IMR-90 (cell line): ENCODE data around the gene MAPK8IP3. TPM values are rescaled to one million over a fixed set of nuclear protein-coding genes. Genes with fewer than 3 reads are reported as not detected.

Experiments used
- ATAC-seq: fragments of 200-7000 bp; cut with Tn5 transposase; 2 replicates; pipeline ENCODE4 v1.9.1; 2020; ENCODE audit warnings: low read depth, mild to moderate bottlenecking, moderate library complexity
- BruUV-seq: library from RNA; stranded (reverse); fragments of 400-500 nt; replicated peaks from 2 replicates; lab custom pipeline; 2021; lab: Mats Ljungman, UMichigan
- CTCF ChIA-PET: fragments of 300-600 bp; formaldehyde crosslinking; extraction: SDS; loops from one replicate; lab custom pipeline; 2021; ENCODE audit warnings: antibody characterized with exemption; lab: Yijun Ruan, JAX
- POLR2A ChIA-PET: fragments of 300-600 bp; sonication (Branson Sonifier 250); formaldehyde crosslinking; loops from one replicate; lab custom pipeline; 2022; ENCODE audit warnings: antibody characterized with exemption; ENCODE audit not compliant: unreplicated experiment; lab: Charles Lee
- DNase-seq: peaks from one replicate; pipeline ENCODE4 v3.0.0; 2013
- H2AFZ ChIP-seq: replicated peaks from 2 replicates; pipeline ENCODE3; 2013; ENCODE audit warnings: low read length, mild to moderate bottlenecking; ENCODE audit not compliant: poor library complexity
- H2AK5ac ChIP-seq: 2 replicates; pipeline ENCODE4 v1.6.1; 2013; ENCODE audit warnings: low read depth, low read length, inconsistent platforms
- H2AK9ac ChIP-seq: replicated peaks from 2 replicates; pipeline ENCODE3; 2013; ENCODE audit warnings: mild to moderate bottlenecking, low read depth, low read length, moderate library complexity; ENCODE audit not compliant: poor library complexity
- H2BK120ac ChIP-seq: 2 replicates; pipeline ENCODE4 v1.6.1; 2013; ENCODE audit warnings: low read depth, low read length, inconsistent platforms
- H2BK15ac ChIP-seq: 3 replicates; pipeline ENCODE4 v1.6.1; 2013; ENCODE audit warnings: low read depth, low read length, inconsistent platforms
- H2BK20ac ChIP-seq: 2 replicates; pipeline ENCODE4 v1.6.1; 2013; ENCODE audit warnings: low read depth, mild to moderate bottlenecking, inconsistent platforms, low read length, moderate library complexity
- H2BK5ac ChIP-seq: 2 replicates; pipeline ENCODE4 v1.6.1; 2013; ENCODE audit warnings: mild to moderate bottlenecking, low read depth, low read length, inconsistent platforms; ENCODE audit not compliant: poor library complexity, severe bottlenecking
- H3K14ac ChIP-seq: replicated peaks from 2 replicates; pipeline ENCODE4 v1.6.1; 2013; ENCODE audit warnings: low read depth, low read length, inconsistent platforms
- H3K18ac ChIP-seq: 2 replicates; pipeline ENCODE4 v1.6.1; 2013; ENCODE audit warnings: low read depth, low read length, control low read depth
- H3K23ac ChIP-seq: 2 replicates; pipeline ENCODE4 v1.6.1; 2013; ENCODE audit warnings: low read depth, low read length, inconsistent platforms
- H3K27ac ChIP-seq: 2 replicates; pipeline ENCODE4 v1.5.1; 2013; ENCODE audit warnings: mild to moderate bottlenecking, control low read depth, low read length; ENCODE audit not compliant: insufficient read depth
- H3K27me3 ChIP-seq: 2 replicates; pipeline ENCODE4 v1.6.1; 2013; ENCODE audit warnings: low read length; ENCODE audit not compliant: control insufficient read depth, insufficient read depth
- H3K36me3 ChIP-seq: 2 replicates; pipeline ENCODE4 v1.6.1; 2013; ENCODE audit warnings: low read length, mixed read lengths; ENCODE audit not compliant: control insufficient read depth, insufficient read depth
- H3K4ac ChIP-seq: 2 replicates; pipeline ENCODE4 v1.6.1; 2013; ENCODE audit warnings: low read depth, low read length, inconsistent platforms
- H3K4me1 ChIP-seq: 2 replicates; pipeline ENCODE4 v1.6.1; 2013; ENCODE audit warnings: low read length, mixed read lengths; ENCODE audit not compliant: control insufficient read depth, insufficient read depth
- H3K4me2 ChIP-seq: 2 replicates; pipeline ENCODE4 v1.6.1; 2013; ENCODE audit warnings: low read depth, mild to moderate bottlenecking, control low read depth, low read length, moderate library complexity
- H3K4me3 ChIP-seq: 2 replicates; pipeline ENCODE4 v1.5.1; 2013; ENCODE audit warnings: low read depth, mild to moderate bottlenecking, control low read depth, low read length, moderate library complexity; ENCODE audit not compliant: insufficient read depth
- H3K56ac ChIP-seq: 2 replicates; pipeline ENCODE4 v1.6.1; 2013; ENCODE audit warnings: low read length, inconsistent platforms; ENCODE audit not compliant: insufficient read depth; ENCODE audit errors: extremely low read depth
- H3K79me1 ChIP-seq, 2 experiments: 2 replicates each; pipeline ENCODE4 v1.6.1; 2013; ENCODE audit warnings: low read length in 2 of 2, inconsistent platforms in 1 of 2, low read depth in 1 of 2
- H3K9ac ChIP-seq: 2 replicates; pipeline ENCODE4 v1.6.1; 2013; ENCODE audit warnings: low read depth, low read length, control low read depth
- H3K9me1 ChIP-seq: 2 replicates; pipeline ENCODE4 v1.6.1; 2013; ENCODE audit warnings: low read length, inconsistent platforms; ENCODE audit not compliant: insufficient read depth
- H3K9me3 ChIP-seq: 2 replicates; pipeline ENCODE4 v1.6.1; 2013; ENCODE audit warnings: low read length; ENCODE audit not compliant: control insufficient read depth, insufficient read depth
- H4K20me1 ChIP-seq: 2 replicates; pipeline ENCODE4 v1.6.1; 2013; ENCODE audit warnings: low read length, inconsistent platforms; ENCODE audit not compliant: insufficient read depth
- H4K5ac ChIP-seq: 2 replicates; pipeline ENCODE4 v1.6.1; 2013; ENCODE audit warnings: mild to moderate bottlenecking, low read depth, low read length, control low read depth
- H4K8ac ChIP-seq, 2 experiments: 2 replicates each; pipeline ENCODE4 v1.6.1; 2013; ENCODE audit warnings: low read depth in 2 of 2, low read length in 2 of 2, control low read depth in 1 of 2, inconsistent platforms in 1 of 2
- H4K91ac ChIP-seq: 2 replicates; pipeline ENCODE4 v1.6.1; 2013; ENCODE audit warnings: low read depth, low read length, inconsistent platforms; ENCODE audit not compliant: insufficient read depth
- BHLHE40 ChIP-seq: fragments of 150-350 bp; IDR thresholded peaks from 2 replicates; pipeline ENCODE4 v1.6.1; 2016; ENCODE audit warnings: mild to moderate bottlenecking, low read depth, low read length
- CEBPB ChIP-seq: IDR thresholded peaks from 2 replicates; pipeline ENCODE4 v1.6.1; 2012; ENCODE audit warnings: low read depth, low read length, improper control_type of control experiment
- CTCF ChIP-seq: conservative IDR thresholded peaks from 2 replicates; pipeline ENCODE4 v1.5.1; 2012; ENCODE audit warnings: mild to moderate bottlenecking, low read depth, low read length, improper control_type of control experiment
- MAFK ChIP-seq: IDR thresholded peaks from 2 replicates; pipeline ENCODE4 v1.6.1; 2012; ENCODE audit warnings: low read depth, low read length, improper control_type of control experiment
- MXI1 ChIP-seq: IDR thresholded peaks from 2 replicates; pipeline ENCODE4 v1.6.1; 2012; ENCODE audit warnings: low read depth, mild to moderate bottlenecking, low read length, moderate library complexity, borderline replicate concordance
- NFE2L2 ChIP-seq: fragments of 150-350 bp; IDR thresholded peaks from 2 replicates; pipeline ENCODE4 v1.6.1; 2016; ENCODE audit warnings: low read depth, mild to moderate bottlenecking, low read length
- RAD21 ChIP-seq: IDR thresholded peaks from 2 replicates; pipeline ENCODE4 v1.6.1; 2012; ENCODE audit warnings: low read length, improper control_type of control experiment
- RFX5 ChIP-seq: IDR thresholded peaks from 2 replicates; pipeline ENCODE4 v1.8.0; 2012; ENCODE audit warnings: low read depth, mild to moderate bottlenecking, low read length, moderate library complexity
- WGBS, 2 experiments: methylation state at CpG; one replicate each; pipeline versions ENCODE4 v1.1.5 to v1.1.7; 2013; ENCODE audit warnings: missing lambda C conversion rate in 2 of 2; ENCODE audit not compliant: insufficient read length in 1 of 2; ENCODE audit errors: extremely low coverage in 2 of 2; 5-methylcytosine and 5-hydroxymethylcytosine counted together
- dilution Hi-C: fragments of 300-500 bp; cut with HindIII; formaldehyde crosslinking; loops from one replicate; pipeline ENCODE4 v1.14.3; 2018; ENCODE audit warnings: low sequenced_read_pairs; ENCODE audit not compliant: unreplicated experiment
- in situ Hi-C: fragments of 300-500 bp; cut with MboI; formaldehyde crosslinking; loops from 3 replicates; pipeline ENCODE4 v1.14.3; 2019; ENCODE audit warnings: low sequenced_read_pairs, inconsistent platforms, mixed read lengths
- intact Hi-C: fragments of 100-400 bp; cut with micrococcal nuclease; formaldehyde crosslinking; loops from 2 replicates; pipeline ENCODE4 v1.10.0; 2022
- microRNA-seq, 2 experiments: library from miRNA; stranded (forward) in 1 of 2; unstranded in 1 of 2; fragments of 10-50 nt in 1 of 2; fragments of <30 nt in 1 of 2; gene quantifications in 1 of 2; microRNA quantifications in 1 of 2; one replicate each; pipeline versions ENCODE3 to v1.1.0; 2013 to 2020; ENCODE audit not compliant: insufficient read depth in 1 of 2, insufficient read length in 1 of 2, unreplicated experiment in 1 of 2
- polyA plus RNA-seq, 3 experiments: library from polyadenylated mRNA; depleted of rRNA; stranded (reverse); fragments of >200 nt; gene quantifications; 2 replicates each; pipeline ENCODE4 v1.2.3, GENCODE V29; 2012; ENCODE audit warnings: low replicate concordance in 1 of 3
- small RNA-seq, 5 experiments: library from RNA; depleted of rRNA; stranded (forward); fragments of <200 nt; gene quantifications; one replicate each; pipeline ENCODE3, GENCODE V24; 2012
- total RNA-seq: library from RNA; depleted of rRNA; stranded (reverse); fragments of >200 nt; gene quantifications from 2 replicates; pipeline ENCODE4 v1.2.3, GENCODE V29; 2012; rRNA removed

MAPK8IP3 gene
- total and polyA plus RNA-seq, 2 of the 4 experiments (the other 2 are of a cell fraction), result 17.0 to 69.1 TPM

- H4K5ac ChIP-seq, result no peak overlapping the region
- no peak overlapping the region for H3K14ac ChIP-seq
- no peak overlapping the region for H2AK5ac ChIP-seq
- POLR2A ChIA-PET, result no interaction called here
- H3K56ac ChIP-seq, result no peak overlapping the region
- no peaks in the 10 kb centered on the region for H3K9me3 ChIP-seq
- peaks cover 18% of the 10 kb centered on the region for H3K36me3 ChIP-seq
- H3K9ac ChIP-seq, result no peak overlapping the region
- H4K91ac ChIP-seq, result no peak overlapping the region
- no peak overlapping the region for H3K23ac ChIP-seq
- no TSS peak for BruUV-seq
- no peak overlapping the region for H3K4ac ChIP-seq
- H2AK9ac ChIP-seq, result no peak overlapping the region
- no peak overlapping the region for H2AFZ ChIP-seq
- H3K4me1 ChIP-seq, result no peaks in the 10 kb centered on the region
- H4K20me1 ChIP-seq, result 0 out of 2 replicates have a peak, but pooled peaks cover 3% of the 10 kb centered on the region
- intact Hi-C loops (no loop called here), dilution Hi-C loops (no loop called here), in situ Hi-C loops (no loop called here)
- H3K9me1 ChIP-seq, result peaks cover 2% of the 10 kb centered on the region; the same call in 1 of the 2 replicates
- no peak for DNase-seq
- H3K4me3 ChIP-seq, result no peak overlapping the region
- no peak overlapping the region for H3K27ac ChIP-seq
- no peak overlapping the region for H2BK5ac ChIP-seq
- no peak for ATAC-seq
- 96% methylated on average over 5 of the region's 15 CpGs; no CpG with 5 or more reads in 1 of the 2 experiments for WGBS, 2 experiments
- CTCF ChIA-PET, result no interaction called here
- H3K27me3 ChIP-seq, result no peaks in the 10 kb centered on the region
- H4K8ac ChIP-seq, result no peak overlapping the region
- H2BK20ac ChIP-seq, result no peak overlapping the region
- TF ChIP-seq CEBPB (no peak), BHLHE40 (no peak), RFX5 (no peak), MXI1 (no peak), CTCF (no peak), RAD21 (no peak), NFE2L2 (no peak), MAFK (no peak)
- H2BK120ac ChIP-seq, result no peak overlapping the region
- peaks cover 0 to 16% of the 10 kb centered on the region in 2 experiments; a peak in 2 of 4 replicates for H3K79me1 ChIP-seq
- no peak overlapping the region for H2BK15ac ChIP-seq
- H3K4me2 ChIP-seq, result no peak overlapping the region
- no peak overlapping the region for H3K18ac ChIP-seq
These were observed 113.6 kb downstream of the MAPK8IP3 start for GRCh38 chr16:1819611-1820010.

Small RNAs within 50 kb of the gene (microRNA-seq; reads per million reads assigned to microRNA genes)
- gene MIR3177, result 2.9 to 41.3 reads per million in 2 experiments

Small RNAs within 50 kb of the gene (small RNA-seq; reads per million reads assigned to genes)
- gene MIR3177, result 0 to 2.8 (median 2.0) reads per million in 5 experiments

Other genes starting within 250 kb of the MAPK8IP3 start
- gene CLCN7, start 231.2 kb upstream of the MAPK8IP3 start, total RNA-seq, result 10.8 TPM in 2 replicates
- 45.2 and 52.9 TPM in 2 replicates for gene CLCN7, start 231.2 kb upstream of the MAPK8IP3 start, polyA plus RNA-seq (2012; rRNA removed)
- gene PTX4, start 217.3 kb upstream of the MAPK8IP3 start, total RNA-seq, result not detected in 2 replicates
- gene PTX4, start 217.3 kb upstream of the MAPK8IP3 start, polyA plus RNA-seq (2012; rRNA removed), result 0.07 TPM in 1 of 2 replicates, not detected in the other
- 5.8 and 6.6 TPM in 2 replicates for gene TELO2, start 212.8 kb upstream of the MAPK8IP3 start, total RNA-seq
- 26.6 and 28.2 TPM in 2 replicates for gene TELO2, start 212.8 kb upstream of the MAPK8IP3 start, polyA plus RNA-seq (2012; rRNA removed)
- gene TMEM204, start 172.5 kb upstream of the MAPK8IP3 start, total RNA-seq, result 7.0 and 7.2 TPM in 2 replicates
- gene TMEM204, start 172.5 kb upstream of the MAPK8IP3 start, polyA plus RNA-seq (2012; rRNA removed), result 12.3 and 13.2 TPM in 2 replicates
- gene IFT140, start 94.1 kb upstream of the MAPK8IP3 start, total RNA-seq, result 20.3 and 24.2 TPM in 2 replicates
- 8.4 and 9.2 TPM in 2 replicates for gene IFT140, start 94.1 kb upstream of the MAPK8IP3 start, polyA plus RNA-seq (2012; rRNA removed)
- gene CRAMP1, start 93.8 kb upstream of the MAPK8IP3 start, total RNA-seq, result 3.2 and 3.9 TPM in 2 replicates
- gene CRAMP1, start 93.8 kb upstream of the MAPK8IP3 start, polyA plus RNA-seq (2012; rRNA removed), result 11.9 and 12.0 TPM in 2 replicates
- gene JPT2, start 27.9 kb upstream of the MAPK8IP3 start, total RNA-seq, result 40.0 and 48.0 TPM in 2 replicates
- gene JPT2, start 27.9 kb upstream of the MAPK8IP3 start, polyA plus RNA-seq (2012; rRNA removed), result 41.5 and 57.2 TPM in 2 replicates
- 12.7 and 15.3 TPM in 2 replicates for gene NME3, start 65.3 kb downstream of the MAPK8IP3 start, total RNA-seq
- gene NME3, start 65.3 kb downstream of the MAPK8IP3 start, polyA plus RNA-seq (2012; rRNA removed), result 41.2 and 61.6 TPM in 2 replicates
- 1.3 and 1.4 TPM in 2 replicates for gene EME2, start 66.6 kb downstream of the MAPK8IP3 start, total RNA-seq
- gene EME2, start 66.6 kb downstream of the MAPK8IP3 start, polyA plus RNA-seq (2012; rRNA removed), result 9.6 and 11.1 TPM in 2 replicates
- gene MRPS34, start 66.9 kb downstream of the MAPK8IP3 start, total RNA-seq, result 68.5 and 73.3 TPM in 2 replicates
- 80.4 and 87.2 TPM in 2 replicates for gene MRPS34, start 66.9 kb downstream of the MAPK8IP3 start, polyA plus RNA-seq (2012; rRNA removed)
- gene SPSB3, start 76.4 kb downstream of the MAPK8IP3 start, total RNA-seq, result 9.1 and 10.6 TPM in 2 replicates
- gene SPSB3, start 76.4 kb downstream of the MAPK8IP3 start, polyA plus RNA-seq (2012; rRNA removed), result 30.8 and 34.0 TPM in 2 replicates
- gene NUBP2, start 76.8 kb downstream of the MAPK8IP3 start, total RNA-seq, result 51.1 and 131 TPM in 2 replicates
- 62.6 and 75.9 TPM in 2 replicates for gene NUBP2, start 76.8 kb downstream of the MAPK8IP3 start, polyA plus RNA-seq (2012; rRNA removed)
- not detected in 2 replicates for gene IGFALS, start 87.5 kb downstream of the MAPK8IP3 start, total RNA-seq
- not detected in 2 replicates for gene IGFALS, start 87.5 kb downstream of the MAPK8IP3 start, polyA plus RNA-seq (2012; rRNA removed)
- gene HAGH, start 120.6 kb downstream of the MAPK8IP3 start, total RNA-seq, result 30.8 and 35.6 TPM in 2 replicates
- gene HAGH, start 120.6 kb downstream of the MAPK8IP3 start, polyA plus RNA-seq (2012; rRNA removed), result 52.2 and 58.6 TPM in 2 replicates
- 85.8 and 85.9 TPM in 2 replicates for gene FAHD1, start 121.0 kb downstream of the MAPK8IP3 start, total RNA-seq
- 65.3 and 81.8 TPM in 2 replicates for gene FAHD1, start 121.0 kb downstream of the MAPK8IP3 start, polyA plus RNA-seq (2012; rRNA removed)
- gene MEIOB, start 166.0 kb downstream of the MAPK8IP3 start, total RNA-seq, result under 0.01 TPM in 1 of 2 replicates, not detected in the other
- 0.14 TPM in 1 of 2 replicates, not detected in the other for gene MEIOB, start 166.0 kb downstream of the MAPK8IP3 start, polyA plus RNA-seq (2012; rRNA removed)
- gene HS3ST6, start 212.2 kb downstream of the MAPK8IP3 start, total RNA-seq, result not detected in 2 replicates
- not detected in 2 replicates for gene HS3ST6, start 212.2 kb downstream of the MAPK8IP3 start, polyA plus RNA-seq (2012; rRNA removed)
- gene MSRB1, start 237.0 kb downstream of the MAPK8IP3 start, total RNA-seq, result 11.9 and 17.0 TPM in 2 replicates
- 32.3 and 35.1 TPM in 2 replicates for gene MSRB1, start 237.0 kb downstream of the MAPK8IP3 start, polyA plus RNA-seq (2012; rRNA removed)
- not detected in 2 replicates for gene RPL3L, start 248.5 kb downstream of the MAPK8IP3 start, total RNA-seq
- gene RPL3L, start 248.5 kb downstream of the MAPK8IP3 start, polyA plus RNA-seq (2012; rRNA removed), result not detected in 2 replicates